Right ventricle myocardium inferior (tissue), 1 donor: Measurements from ENCODE around the gene BACH2. TPM values are rescaled to one million over a fixed set of nuclear protein-coding genes. Genes with fewer than 3 reads are reported as not detected.
A peak's percentile ranks its signal among the peaks of the same experiment; 100 is the strongest.

Source experiments
- ATAC-seq: fragments of 200-7000 bp; cut with Tn5 transposase; one replicate; pipeline ENCODE4 v1.9.1; 2020; ENCODE audit warnings: mild to moderate bottlenecking, moderate library complexity
- DNase-seq: peaks from one replicate; pipeline ENCODE4 v3.0.0; 2021; ENCODE audit errors: missing footprints
- intact Hi-C: fragments of 100-400 bp; cut with DNase I; formaldehyde crosslinking; loops from one replicate; pipeline ENCODE4 v1.11.0; 2022
- total RNA-seq: library from RNA; stranded (reverse); fragmentation: NEBNext Ultra II Directional; extraction: Animal tissue kit (Norgen Biotek cat#: 25700); gene quantifications from one replicate; pipeline ENCODE4 v1.2.1, GENCODE V29; 2021
- donor health status: DM: no; HTN: yes; CAD: no; lungs with severe emphysema.

The BACH2 gene
- total RNA-seq, 1 donor from 2014 or later = 2.2 TPM

GRCh38 chr6:90008189-90008907, 288.3 kb downstream of the BACH2 start:
- DNase-seq = no peak
- intact Hi-C loops = no loop called here
- no peak for ATAC-seq

GRCh38 chr6:90005048-90005827, 291.4 kb downstream of the BACH2 start:
- intact Hi-C loops = no loop called here
- no peak for ATAC-seq
- DNase-seq = no peak

GRCh38 chr6:90004511-90004910, 292.1 kb downstream of the BACH2 start:
- ATAC-seq = no peak
- intact Hi-C loops = no loop called here
- no peak for DNase-seq

GRCh38 chr6:90003941-90004340, 292.7 kb downstream of the BACH2 start:
- intact Hi-C loops = no loop called here
- ATAC-seq (no peak), DNase-seq (no peak)

GRCh38 chr6:90003069-90003795, 293.4 kb downstream of the BACH2 start:
- intact Hi-C loops = no loop called here
- DNase-seq (no peak), ATAC-seq (no peak)

GRCh38 chr6:90000864-90001731, 295.5 kb downstream of the BACH2 start:
- intact Hi-C loops = no loop called here
- ATAC-seq (no peak), DNase-seq (no peak)

GRCh38 chr6:89999945-90000825, 296.5 kb downstream of the BACH2 start:
- intact Hi-C loops = no loop called here
- no peak for DNase-seq
- peak; percentile 53 for ATAC-seq

GRCh38 chr6:89999154-89999553, 297.5 kb downstream of the BACH2 start:
- ATAC-seq (peak; percentile 54), DNase-seq (no peak)
- intact Hi-C loops = no loop called here

GRCh38 chr6:89997456-89998445, 298.9 kb downstream of the BACH2 start:
- intact Hi-C loops = no loop called here
- DNase-seq = no peak
- ATAC-seq = no peak

GRCh38 chr6:89993411-89993810, 303.2 kb downstream of the BACH2 start:
- DNase-seq = no peak
- intact Hi-C loops = no loop called here

GRCh38 chr6:89992818-89993217, 303.8 kb downstream of the BACH2 start:
- ATAC-seq (no peak), DNase-seq (no peak)
- intact Hi-C loops = no loop called here

More at GRCh38 chr6:89993411-89993810, 303.2 kb downstream of the BACH2 start:
- ATAC-seq = no peak

- ATAC-seq (no peak), DNase-seq (no peak)
- intact Hi-C loops = no loop called here
Measured at GRCh38 chr6:89989742-89990141, 306.9 kb downstream of the BACH2 start.

GRCh38 chr6:89987830-89988229, 308.8 kb downstream of the BACH2 start:
- DNase-seq (no peak), ATAC-seq (no peak)
- intact Hi-C loops = no loop called here

GRCh38 chr6:89987140-89987539, 309.5 kb downstream of the BACH2 start:
- ATAC-seq (no peak), DNase-seq (no peak)
- intact Hi-C loops = no loop called here

- intact Hi-C loops = no loop called here
- DNase-seq (no peak), ATAC-seq (no peak)
Measured at GRCh38 chr6:89986650-89987074, 310.0 kb downstream of the BACH2 start.

- intact Hi-C loops = no loop called here
- no peak for DNase-seq
- ATAC-seq = peak; percentile 31
Measured at GRCh38 chr6:89985751-89986493, 310.7 kb downstream of the BACH2 start.
